ENCODE data around the gene PCCA. TPM values are rescaled to one million over a fixed set of nuclear protein-coding genes. Genes with fewer than 3 reads are reported as not detected.

Gene PCCA
- polyA plus RNA-seq, 1 of the 3 experiments (the other 2 are of a cell fraction): 7.3 TPM

GRCh38 chr13:100378533-100378932 lies 289.6 kb downstream of the PCCA start:
- no peak for TF ChIP-seq ELF1 (IDR thresholded peaks at IDR 0.05)
- TF ChIP-seq YY1 (IDR thresholded peaks at IDR 0.05; ENCODE audit: low read depth): no peak
- no peak for TF ChIP-seq NFIC (IDR thresholded peaks at IDR 0.05; ENCODE audit: borderline replicate concordance)
- TF ChIP-seq EZH2phosphoT487 (IDR thresholded peaks at IDR 0.05; ENCODE audit: borderline replicate concordance, low read depth): no peak
- no peak for TF ChIP-seq MEF2A (IDR thresholded peaks at IDR 0.05; ENCODE audit: borderline replicate concordance, low read depth)
- TF ChIP-seq IRF3 (IDR thresholded peaks at IDR 0.05; ENCODE audit: low read depth, low read length): no peak
- no peak for TF ChIP-seq TAF1 (IDR thresholded peaks at IDR 0.05; ENCODE audit: borderline replicate concordance, low read depth, low read length)
- no peak for TF ChIP-seq SMC3 (IDR thresholded peaks at IDR 0.05; ENCODE audit: low read depth, low read length)
- no peak for TF ChIP-seq POLR2AphosphoS5 (IDR thresholded peaks at IDR 0.05; ENCODE audit: low read depth, low read length)
- no peak for TF ChIP-seq USF1 (IDR thresholded peaks at IDR 0.05; ENCODE audit: borderline replicate concordance, low read depth)
- TF ChIP-seq CHD2 (IDR thresholded peaks at IDR 0.05; ENCODE audit: low read length, partially characterized antibody): no peak
- no peak for TF ChIP-seq FOSL2 (IDR thresholded peaks at IDR 0.05; ENCODE audit: borderline replicate concordance, low read depth)
- no peak for TF ChIP-seq PBX3 (IDR thresholded peaks at IDR 0.05)
- TF ChIP-seq GABPA (IDR thresholded peaks at IDR 0.05; ENCODE audit: low read depth): no peak
- TF ChIP-seq REST (IDR thresholded peaks at IDR 0.05; ENCODE audit: low read depth, low read length): no peak
- no peak for TF ChIP-seq CTCF (IDR thresholded peaks at IDR 0.05)
- no peak overlapping the region for H3K9ac ChIP-seq
- ChIA-PET CTCF (no interaction called here), POLR2A (no interaction called here)
- no peak overlapping the region for H3K27ac ChIP-seq (ENCODE audit: low read depth in 2 of 2, low read length in 1 of 2)
- H3K4me3 ChIP-seq (ENCODE audit: low read depth in 2 of 2, low read length in 1 of 2): no peak overlapping the region
- no peaks in the 10 kb centered on the region for H3K9me2 ChIP-seq
- no peaks in the 10 kb centered on the region for H4K20me1 ChIP-seq (ENCODE audit: insufficient read depth)
- no peaks in the 10 kb centered on the region for H3F3A ChIP-seq (replicated peaks; ENCODE audit: insufficient read depth)
- H3K4me2 ChIP-seq: no peak overlapping the region
- no peak for DNase-seq
- H3K79me2 ChIP-seq (ENCODE audit: insufficient read depth): no peaks in the 10 kb centered on the region
- H3K9me3 ChIP-seq: peaks cover 9% of the 10 kb centered on the region; the same call in 1 of the 2 replicates
- H3K4me1 ChIP-seq (ENCODE audit: control insufficient read depth in 1 of 2, insufficient read depth in 2 of 2, low read depth in 1 of 2, low read length in 1 of 2): peaks cover 0 to 3% of the 10 kb centered on the region in 2 experiments; a peak in 1 of 4 replicates
- peaks cover 0 to 3% of the 10 kb centered on the region in 2 experiments for H3K36me3 ChIP-seq (replicated peaks in 1 of 2; ENCODE audit: control insufficient read depth in 1 of 2, insufficient read depth in 2 of 2, low read length in 1 of 2)
- no peak overlapping the region for H2AFZ ChIP-seq (ENCODE audit: low read depth)
- no peaks in the 10 kb centered on the region for H3K27me3 ChIP-seq (ENCODE audit: insufficient read depth)
